ENCODE results near the gene ALCAM.

- TF ChIP-seq CTCF (conservative IDR thresholded peaks at IDR 0.05) (no peak), ZFX (IDR thresholded peaks at IDR 0.05) (no peak)
Measured at GRCh38 chr3:105431200-105431599, 64.5 kb downstream of the ALCAM start.
